ENCODE measurements around the gene RPS16.

The RPS16 gene

DNA sequence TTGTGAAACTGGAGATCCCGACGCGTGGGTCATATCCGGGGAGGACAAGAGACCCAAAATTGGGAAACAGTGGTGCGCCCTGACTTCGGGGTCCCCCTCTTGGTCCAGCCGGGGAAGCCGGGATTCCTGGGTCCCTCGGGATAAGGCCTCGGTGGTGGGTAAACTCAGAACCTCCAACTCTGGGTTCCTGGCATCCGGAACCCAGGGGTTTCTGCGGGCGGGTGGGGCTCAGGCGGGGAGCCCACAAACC lies 28.4 kb downstream of the RPS16 start:
- no peak for DNase-seq (ENCODE audit: low spot score)

DNA sequence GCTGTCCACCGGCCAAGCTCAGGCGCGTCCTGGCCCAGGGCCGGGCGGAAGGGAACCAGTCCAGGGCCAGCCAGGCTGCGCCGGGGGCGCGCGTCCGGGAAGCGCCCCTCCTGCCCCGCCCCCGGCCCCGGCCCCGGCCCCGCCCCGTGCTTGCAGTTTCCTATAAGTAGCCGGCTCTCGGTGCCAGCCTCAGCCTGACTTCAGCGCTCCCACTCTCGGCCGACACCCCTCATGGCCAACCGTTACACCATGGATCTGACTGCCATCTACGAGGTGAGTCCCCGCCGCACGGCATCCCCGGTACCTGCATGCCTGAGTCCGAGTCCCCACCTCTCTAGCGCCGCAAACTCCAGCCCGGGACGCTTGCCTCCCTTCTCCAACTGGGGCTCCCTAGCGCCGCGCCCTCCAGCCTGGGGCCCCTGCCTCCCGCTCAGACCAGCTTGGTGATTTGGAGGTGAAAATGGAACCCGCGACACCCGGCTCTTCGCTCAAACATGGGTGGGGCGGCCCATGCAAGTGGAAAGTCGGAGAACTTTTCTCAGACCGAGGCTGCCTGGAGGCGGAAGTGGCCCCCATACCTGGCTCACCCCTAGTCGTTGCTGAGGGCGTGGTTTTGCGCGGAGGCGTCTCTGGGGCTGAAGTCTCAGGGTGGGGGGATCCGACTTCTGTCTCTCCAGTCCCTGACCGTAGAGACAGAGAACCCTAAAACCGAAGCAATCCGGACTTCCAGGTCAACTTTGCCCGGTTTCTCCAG lies 28.9 kb downstream of the RPS16 start, which contains the start of gene ZFP36:
ZFP36 (plus strand) TSS at position 192 of the 754 bp plus-strand sequence; CDS start at position 250, 58 bp downstream.
- peak; percentile 93 for DNase-seq (ENCODE audit: low spot score)

DNA sequence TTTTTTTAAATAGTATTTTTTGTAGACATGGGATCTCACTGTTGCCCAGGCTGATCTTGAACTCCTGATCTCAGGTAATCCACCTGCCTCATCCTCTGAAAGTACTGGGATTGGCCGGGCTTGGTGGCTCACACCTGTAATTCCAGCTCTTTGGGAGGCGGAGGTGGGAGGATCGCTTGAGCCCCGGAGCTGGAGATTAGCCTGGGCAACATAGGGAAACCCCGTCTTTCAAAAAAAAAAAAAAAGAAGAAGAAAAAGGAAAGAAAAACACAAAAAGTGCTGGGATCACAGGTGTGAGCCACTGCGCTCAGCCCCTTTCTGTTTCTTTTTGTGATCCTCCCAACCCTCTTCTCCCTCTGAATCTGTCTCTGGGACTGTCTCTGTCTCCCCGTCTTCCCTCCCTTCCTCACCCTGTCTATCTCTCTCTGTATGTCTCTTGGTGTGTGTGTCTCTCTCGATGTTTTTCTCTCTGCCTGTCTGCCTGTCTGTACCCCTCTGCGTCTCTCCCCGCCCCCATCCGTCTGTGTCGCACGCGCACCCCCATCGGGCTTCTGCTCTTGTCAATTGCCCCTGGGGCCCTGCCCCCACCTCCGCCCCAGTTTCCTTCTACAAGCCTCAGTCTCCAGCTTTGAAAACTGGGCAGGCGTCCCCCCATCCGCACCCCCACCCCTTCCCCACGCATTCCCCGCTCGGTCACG lies 29.6 kb downstream of the RPS16 start:
- no peak for DNase-seq (ENCODE audit: low spot score)

DNA sequence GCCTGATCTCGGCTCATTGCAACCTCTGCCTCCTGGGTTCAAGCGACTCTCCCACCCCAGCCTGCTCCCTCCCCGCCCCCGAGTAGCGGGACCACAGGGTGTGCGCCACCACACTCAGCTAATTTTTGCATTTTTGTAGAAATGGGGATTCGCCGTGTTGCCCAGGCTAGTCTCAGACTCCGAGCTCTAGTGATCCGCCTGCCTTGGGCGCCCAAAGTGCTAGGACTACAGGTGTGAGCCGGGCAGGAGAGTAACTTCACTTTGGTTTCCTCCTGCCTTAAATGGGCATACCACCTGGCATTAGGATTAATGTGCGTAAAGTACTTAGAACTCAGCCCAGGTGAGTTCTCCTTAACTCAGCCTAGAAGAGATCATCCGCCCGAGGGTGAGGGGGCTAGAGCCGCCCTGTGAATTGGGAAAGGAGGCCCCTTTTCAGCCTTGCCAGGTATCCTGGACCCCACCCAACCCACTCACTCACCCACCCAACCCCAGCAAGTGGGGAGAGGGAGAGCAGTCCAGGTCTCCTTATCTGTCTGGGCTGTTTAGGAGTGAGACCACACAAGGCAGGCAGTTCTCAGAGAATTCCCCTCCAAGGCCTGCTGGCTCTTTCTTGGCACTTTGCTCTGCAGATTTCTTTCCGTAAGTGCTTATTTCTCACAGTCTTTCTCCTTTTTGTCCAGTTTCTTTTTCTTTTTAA lies 30.3 kb downstream of the RPS16 start:
- DNase-seq (ENCODE audit: low spot score): no peak

DNA sequence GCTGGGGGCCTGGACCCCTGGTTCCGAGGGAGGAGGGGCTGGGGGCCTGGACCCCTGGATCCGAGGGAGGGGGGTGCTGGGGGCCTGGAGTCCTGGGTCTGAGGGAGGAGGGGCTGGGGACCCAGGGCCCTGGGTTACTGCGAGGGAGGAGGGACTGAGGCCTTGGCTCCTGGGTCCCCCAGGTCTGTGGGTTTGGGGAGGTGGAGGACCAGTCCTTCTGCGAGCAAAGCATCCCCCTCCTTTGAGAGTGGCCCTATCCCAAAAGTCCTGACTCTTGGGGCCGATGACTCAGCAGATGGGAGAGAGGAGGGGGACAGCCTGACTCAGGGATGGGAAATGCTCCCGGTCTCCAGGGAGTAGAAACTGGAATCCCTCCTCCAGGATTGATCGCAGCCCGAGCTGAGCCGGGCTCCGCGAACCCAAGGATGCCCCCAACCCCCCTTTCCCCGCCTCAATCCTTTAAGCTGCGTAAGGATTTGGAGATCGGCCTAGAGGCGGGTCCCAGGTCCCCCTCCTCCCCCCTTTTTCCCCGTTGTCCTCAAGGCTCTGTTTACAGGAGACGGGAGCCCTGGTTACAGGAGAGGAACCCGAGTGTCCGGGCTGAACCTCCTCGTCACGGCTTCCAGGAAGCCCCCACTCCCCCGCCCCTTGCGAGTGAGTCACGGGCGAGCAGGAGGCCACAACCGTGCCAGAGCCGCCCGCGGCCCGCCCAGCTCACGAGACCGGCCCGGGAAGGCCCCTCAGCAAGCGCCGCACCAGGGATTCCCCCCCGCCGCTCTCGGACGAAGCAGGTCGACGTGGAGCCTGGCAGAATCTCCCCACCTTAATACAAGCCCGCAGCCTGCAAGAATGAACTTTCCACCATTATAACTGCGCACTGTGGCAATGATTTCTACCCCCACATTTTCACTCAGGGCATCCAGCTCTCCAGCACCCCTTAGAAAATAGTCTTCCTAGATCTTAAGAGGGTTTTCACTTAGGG lies 32.1 kb downstream of the RPS16 start:
- peak; percentile 92 for DNase-seq (ENCODE audit: low spot score)

DNA sequence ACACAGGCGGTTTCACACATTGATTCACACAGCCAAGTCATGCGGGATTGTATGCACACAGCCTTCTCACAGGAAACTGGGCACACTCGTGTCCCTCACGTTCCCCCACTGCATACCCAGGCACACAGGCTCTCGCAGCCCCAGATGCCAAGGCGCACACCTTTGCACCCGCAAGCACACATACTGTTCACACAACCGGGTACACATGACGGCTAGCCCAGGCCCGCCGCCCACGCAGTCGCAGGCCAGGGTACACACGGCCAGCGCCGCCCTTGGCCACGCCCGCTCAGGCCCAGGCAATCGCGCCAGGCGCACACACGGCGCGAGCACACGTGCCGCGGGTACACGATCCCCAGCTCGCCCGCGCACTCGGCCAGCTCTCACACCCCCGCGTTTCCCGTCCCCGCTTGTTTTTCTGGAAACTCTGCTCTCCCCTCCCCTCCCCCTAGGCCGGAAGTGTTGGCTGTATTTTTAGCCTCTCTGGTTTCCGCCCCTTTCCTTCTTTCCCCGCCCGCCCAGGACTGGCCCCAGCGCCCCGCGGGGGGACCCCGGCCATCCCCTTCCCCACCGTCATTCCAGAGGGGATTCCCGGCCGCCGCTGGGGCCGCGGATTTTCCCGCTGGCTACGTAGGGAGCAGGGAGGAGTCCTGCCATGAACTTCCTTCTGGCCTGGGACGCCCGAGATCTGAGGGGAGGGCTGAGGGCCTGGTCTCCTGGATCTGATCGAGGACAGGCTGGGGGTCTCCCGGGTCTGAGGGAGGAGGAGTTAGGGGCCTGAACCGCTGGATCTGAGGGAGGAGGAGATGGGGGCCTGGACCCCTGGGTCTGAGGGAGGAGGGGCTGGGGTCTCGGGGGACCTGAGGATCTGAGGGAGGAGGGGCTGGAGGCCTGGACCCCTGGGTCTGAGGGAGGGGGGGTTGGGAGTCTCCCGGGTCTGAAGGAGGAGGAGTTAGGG lies 33.1 kb downstream of the RPS16 start:
- DNase-seq (ENCODE audit: low spot score): peak; percentile 85

DNA sequence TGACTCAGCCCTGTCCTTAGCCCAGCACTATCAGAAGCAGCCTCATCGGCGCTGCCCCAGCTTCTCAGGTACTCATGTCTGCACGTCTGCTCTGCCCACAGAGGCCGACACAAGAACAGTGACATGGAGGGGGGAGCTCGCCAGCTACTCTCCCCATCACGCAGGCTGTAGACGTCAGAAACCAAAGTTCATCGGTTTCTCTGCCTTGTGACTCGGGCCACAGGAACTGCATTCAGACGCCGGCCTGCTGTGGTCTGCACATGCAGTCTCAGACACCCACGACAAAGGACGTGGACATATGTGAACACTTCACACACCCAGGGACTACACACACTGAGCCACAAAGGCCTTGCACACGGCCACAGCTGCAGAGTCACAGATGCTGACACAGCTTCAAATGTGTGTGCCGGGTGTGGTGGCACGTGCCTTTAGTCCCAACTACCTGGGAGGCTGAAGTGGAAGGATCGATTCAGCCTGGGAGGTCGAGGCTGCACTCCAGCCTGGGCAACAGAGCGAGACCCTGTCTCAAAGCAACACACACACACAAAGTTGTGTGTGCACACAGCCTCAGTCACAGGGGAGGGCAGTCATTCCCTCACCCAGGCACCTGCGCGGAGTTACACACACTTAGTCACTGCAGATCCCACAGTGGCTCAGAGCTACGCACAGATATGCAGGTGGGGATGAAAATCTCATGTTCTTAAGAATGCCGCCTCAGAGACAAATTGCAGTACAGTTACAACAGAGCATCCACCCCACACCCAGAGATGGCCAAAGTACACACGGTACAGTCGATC lies 34.0 kb downstream of the RPS16 start:
- DNase-seq (ENCODE audit: low spot score): no peak

DNA sequence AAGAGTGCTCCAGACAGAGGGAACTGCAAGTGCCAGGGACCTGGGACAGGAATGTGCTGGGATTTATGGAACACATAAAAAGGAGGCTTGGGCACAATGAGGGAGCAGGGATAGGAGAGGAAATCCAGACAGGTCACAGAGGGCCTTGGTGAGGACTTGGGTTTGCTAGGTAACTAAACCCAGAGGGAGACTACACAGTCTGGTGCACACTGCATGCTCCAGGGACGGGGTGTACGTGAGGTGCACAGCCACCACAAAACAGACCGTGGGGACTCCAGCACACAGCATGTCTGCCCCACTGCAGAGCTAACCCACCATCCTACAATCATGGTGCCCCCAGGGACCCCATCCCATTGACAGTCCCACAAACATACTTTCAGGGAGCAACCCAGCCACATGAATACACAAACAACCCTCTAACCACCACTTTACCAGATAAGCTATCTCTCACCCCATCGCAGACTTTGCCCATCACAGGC lies 34.6 kb downstream of the RPS16 start:
- no peak for DNase-seq (ENCODE audit: low spot score)

DNA sequence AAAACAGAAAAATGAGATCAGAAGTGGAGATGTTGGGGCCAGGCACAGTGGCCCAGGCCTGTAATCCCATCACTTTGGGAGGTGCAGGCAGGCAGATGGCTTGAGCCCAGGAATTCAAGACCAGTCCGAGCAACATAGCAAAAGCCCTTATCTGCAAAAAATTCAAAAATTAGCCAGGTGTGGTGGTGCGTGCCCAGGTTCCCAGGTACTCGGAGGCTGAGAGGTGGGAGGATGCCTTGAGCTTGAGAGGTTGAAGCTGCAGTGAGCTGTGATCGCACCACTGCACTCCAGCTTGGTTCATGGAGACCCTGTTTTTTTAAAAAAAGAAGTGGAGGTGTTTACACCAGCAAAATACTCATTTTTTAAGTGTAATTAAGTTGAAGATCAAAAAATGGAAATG lies 35.7 kb downstream of the RPS16 start:
- DNase-seq (ENCODE audit: low spot score): no peak

DNA sequence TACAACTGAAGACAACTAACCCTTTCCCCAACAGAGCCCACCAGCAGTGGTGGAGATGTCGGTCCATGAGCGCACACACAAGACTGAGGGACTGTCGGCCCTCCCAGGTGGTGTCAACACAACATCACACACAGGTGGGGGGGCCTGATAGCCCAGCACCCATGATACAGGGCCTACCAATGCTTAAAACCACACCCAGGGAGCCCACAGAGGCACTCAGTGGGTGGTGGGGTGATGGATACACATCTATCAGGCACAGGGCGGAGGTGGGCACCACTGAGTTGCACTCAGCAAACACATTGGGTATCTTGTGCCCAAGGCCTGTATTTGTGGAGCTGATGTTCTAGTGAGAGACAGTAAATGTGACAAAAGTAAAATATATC lies 36.1 kb downstream of the RPS16 start:
- no peak for DNase-seq (ENCODE audit: low spot score)

DNA sequence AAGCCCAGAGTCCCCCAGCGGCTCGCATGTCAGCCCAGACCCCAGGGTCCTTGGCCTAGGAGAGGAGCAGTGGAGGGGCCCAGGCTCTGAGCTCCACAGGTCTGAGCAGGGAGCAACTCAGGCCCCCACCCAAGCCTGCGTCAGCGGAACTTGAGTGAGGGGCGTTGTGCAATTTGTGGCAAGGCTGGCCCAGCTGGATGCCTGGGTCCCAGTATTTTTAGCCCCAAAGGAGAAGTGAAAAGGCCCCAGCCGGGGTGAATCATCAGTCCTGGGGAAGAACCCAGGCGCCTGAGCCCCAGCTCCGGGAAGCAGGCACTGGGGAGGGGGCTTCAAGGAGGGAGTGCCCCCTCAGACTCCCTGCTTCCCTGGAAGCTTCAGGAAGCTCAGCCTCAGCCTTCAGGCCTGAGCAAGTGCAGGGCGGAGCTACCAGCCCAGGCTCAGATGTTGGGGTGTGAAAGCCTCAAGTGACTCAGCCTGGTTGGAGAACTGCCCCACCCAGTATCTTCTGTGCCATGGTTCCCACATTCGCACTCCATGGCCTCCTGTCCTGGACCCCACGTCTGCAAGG lies 37.4 kb downstream of the RPS16 start:
- peak; percentile 76 for DNase-seq (ENCODE audit: low spot score)

DNA sequence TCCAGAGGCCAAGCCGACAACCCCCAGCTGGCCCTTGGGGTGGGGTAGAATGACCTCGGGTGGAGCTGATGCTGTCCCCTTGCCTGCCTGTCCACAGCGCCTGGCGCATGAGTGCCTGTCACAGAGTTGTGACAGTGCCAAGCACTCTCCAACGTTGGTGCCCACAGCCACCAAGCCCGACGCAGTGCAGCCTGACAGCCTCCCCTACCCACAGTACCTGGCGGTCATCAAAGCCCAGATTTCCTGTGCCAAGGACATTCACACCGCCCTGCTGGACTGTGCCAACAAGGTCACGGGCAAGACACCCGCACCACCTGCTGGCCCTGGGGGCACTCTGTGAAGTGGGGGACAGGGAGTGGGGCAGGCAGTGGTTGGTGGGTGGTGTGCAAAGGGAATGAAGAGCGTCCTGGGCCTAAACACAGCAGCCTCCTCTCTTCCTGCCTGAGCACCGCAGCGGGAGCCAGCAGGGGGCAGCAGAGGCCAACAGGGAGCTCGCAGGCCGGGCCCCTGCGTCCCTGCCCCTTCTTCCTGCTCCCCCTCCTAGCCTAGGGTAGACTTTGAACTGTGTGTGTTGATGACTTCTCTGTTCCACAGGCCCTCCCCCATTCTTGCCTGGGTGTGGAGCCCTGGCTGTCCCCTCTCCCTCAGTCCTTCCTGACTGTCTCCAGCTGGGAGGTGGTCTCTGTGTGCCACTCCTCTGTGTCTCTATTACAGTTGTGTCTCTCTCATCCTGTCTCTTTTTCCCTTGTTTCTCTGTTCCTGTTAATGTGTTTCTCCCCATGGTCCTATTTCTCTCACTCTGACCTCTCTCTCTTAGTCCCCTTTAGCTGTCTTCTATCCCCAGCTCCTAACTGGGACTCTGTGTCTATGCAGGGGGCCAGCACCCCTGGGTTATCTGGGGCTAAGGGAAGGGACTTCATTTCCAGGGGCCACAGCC lies 38.1 kb downstream of the RPS16 start:
- DNase-seq (ENCODE audit: low spot score): peak; percentile 91

DNA sequence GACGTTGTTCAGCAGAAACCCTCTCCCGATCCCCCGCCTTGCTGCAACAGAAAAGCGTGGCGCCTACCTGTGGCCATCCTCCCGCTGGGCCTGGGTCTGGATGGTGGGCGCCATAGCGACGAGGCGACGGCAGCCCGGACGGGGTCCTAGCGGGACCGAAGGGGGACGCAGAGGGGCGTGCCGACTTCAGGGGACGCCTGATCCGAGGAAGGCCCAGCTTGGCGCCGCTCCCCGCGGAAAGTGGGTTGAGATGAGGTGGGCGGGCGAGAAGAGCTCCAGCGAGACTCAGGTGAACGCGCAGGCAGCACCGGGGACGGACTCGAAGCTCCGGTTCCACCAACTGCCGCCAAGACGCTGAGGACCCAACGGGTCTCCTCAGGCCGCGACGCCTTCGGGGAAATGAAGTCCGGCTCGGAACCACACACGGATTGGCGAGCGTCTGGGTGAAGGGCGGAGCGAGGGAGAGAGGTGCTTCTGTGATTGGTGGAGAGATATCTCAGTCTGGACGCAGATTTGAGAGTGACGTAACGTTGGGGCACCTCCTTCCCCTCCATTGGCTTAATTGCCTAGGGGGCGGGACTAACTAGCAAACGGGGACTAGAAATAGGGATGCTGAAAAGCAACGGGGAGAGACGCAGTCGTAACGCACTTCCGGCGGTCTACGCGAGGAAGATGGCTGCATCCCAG lies 44.9 kb downstream of the RPS16 start, which contains the start of the genes MED29 and PAF1:
MED29 (plus strand) TSS at position 628 of the 687 bp plus-strand sequence; CDS start at position 673, 45 bp downstream.
PAF1 (minus strand) TSS at position 356 of the 687 bp plus-strand sequence; CDS start at position 114, 242 bp downstream.
- peak; percentile 98 for DNase-seq (ENCODE audit: low spot score)

DNA sequence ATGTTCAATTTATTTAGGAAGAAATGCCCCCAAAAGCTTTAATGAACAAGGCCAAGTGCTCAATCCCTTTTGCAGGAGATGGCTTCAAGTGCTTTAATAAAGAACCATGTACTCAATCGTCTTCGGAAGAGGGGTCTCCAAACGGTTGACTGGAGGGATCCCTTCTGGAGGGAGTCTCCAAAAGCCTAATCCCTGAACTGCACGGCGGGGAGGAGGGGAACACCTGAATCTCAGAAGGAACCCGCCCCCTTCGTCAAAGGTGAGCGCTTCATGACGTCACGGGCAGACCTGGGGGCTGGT lies 45.3 kb downstream of the RPS16 start:
- DNase-seq (ENCODE audit: low spot score): no peak

DNA sequence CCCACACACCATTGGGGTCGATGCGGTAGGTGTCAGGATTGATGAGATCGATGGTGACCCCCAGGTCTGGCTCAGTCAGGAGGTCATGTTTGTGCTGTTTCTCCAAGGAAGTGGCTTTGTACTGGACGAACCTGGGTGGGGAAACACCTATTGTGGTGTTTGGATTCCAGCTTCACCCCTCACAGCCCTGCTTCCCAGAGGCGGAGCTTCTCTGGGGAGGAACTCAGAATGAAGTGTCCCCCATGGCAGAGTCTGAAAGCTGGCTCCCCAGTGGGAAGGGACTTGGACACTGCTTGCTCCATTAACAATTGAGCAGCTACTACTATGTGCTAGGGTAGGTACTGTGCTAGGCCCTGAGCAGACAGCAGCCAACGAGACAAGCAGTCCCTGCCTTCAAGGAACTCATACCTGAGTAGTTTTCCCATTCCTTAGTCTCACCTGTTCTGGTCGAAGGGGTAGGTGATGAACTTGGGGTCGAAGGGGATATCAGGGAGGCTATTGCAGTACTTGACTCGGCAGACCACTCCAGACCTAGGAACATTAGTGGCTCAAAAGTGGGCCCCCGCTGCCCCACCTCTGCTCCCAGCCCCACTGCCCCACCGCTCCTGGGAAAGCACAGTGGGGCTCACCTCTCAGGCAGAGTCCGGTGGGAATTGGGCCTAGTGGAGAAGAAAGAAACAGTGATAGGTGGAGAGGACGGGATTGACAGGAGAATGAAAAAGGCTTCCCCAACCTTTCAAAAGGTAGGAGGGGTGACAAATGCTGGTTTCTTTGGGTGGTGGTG lies 45.9 kb downstream of the RPS16 start:
- DNase-seq (ENCODE audit: low spot score): no peak

DNA sequence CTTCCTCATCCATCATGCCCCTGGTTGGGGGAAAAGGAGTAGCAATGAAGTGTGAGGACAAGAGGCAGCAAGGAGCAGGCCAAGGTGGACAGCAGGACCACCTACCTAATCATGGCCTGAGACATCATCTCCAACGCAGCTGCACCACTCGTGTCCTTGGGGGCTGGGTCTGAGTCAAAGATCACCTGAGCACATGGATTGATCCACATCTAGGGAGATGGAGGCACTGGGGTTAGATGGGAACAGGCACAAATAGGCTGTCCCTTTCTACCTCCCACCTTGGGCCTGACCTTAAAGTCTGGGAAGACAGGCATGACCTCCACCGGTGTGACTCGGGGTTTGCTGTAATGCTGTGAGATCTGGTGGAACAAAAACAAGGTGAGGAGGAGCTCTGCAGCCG lies 47.1 kb downstream of the RPS16 start:
- no peak for DNase-seq (ENCODE audit: low spot score)

DNA sequence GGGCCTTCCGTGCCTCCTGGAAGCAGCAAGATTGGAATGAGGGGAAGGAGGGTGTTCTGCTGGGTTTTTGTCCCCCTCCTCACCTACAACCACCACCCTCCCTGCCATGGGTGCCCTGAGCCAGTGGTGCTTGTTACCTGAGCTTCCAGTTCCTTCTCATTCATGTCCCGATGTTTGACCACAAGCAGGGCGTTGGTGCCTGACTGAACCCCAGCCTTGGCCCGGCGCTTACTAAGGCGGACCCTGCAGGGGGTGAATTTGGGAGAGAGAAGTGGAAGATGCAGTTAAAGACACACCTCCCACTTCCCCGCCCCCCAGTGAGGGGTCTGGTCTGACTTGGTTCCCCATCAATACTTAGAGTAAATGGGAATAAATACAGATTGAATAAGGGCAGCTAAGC lies 49.2 kb downstream of the RPS16 start:
- no peak for DNase-seq (ENCODE audit: low spot score)
